RCC 7860 (cell line): Measurements from ENCODE around the gene PTMS.

Source experiments
- DNase-seq: peaks from one replicate; pipeline ENCODE4 v3.0.0-alpha.2; 2015; ENCODE audit warnings: low spot score
- FAIRE-seq: peaks from 2 replicates; lab custom pipeline; 2012; peaks lifted over from hg19 to GRCh38; lab: Jason Lieb, UNC

Gene PTMS

GRCh38 chr12:6771091-6771495 is 4.9 kb downstream of the PTMS start:
- FAIRE-seq (no peak), DNase-seq (no peak)

DNA sequence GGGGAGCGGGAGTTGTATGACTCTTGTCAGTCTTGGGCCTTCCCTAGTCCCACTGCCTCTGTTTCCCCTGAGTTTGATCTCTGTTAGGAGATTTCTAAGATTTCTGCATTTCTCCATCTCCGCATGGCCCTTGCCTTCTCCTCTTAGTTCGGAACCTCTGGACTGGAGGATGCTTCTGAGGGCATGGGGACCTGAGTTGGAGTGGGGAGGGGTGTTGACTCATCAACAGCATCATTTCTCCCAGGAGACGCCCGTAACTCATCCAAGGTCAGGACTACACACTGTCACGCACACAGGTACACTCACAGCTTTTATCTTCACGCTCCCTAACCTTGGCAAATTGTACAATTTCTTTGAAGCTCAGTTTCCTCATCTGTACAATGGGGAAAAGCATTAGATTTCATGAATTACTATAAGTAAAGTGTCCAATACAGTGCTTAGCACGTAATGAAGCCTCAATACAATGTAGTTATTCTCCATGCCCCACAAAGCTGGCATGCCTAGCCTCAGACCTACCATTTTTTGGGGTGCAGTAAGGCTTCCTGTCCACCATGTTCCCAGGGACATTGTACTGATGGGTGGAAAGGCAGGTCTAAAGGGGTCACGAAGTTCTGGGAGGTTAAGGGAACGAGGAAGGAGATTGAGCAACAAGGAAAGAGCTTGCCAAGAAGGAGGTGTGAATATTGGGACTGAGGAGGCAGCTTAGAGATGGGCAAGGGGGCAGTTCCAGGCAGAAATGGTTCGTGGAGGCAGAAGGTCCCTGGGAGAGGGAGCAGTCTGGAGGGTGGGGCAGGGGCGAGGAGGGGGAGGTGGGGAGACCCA is 5.6 kb downstream of the PTMS start:
- FAIRE-seq (no peak), DNase-seq (no peak)

DNA sequence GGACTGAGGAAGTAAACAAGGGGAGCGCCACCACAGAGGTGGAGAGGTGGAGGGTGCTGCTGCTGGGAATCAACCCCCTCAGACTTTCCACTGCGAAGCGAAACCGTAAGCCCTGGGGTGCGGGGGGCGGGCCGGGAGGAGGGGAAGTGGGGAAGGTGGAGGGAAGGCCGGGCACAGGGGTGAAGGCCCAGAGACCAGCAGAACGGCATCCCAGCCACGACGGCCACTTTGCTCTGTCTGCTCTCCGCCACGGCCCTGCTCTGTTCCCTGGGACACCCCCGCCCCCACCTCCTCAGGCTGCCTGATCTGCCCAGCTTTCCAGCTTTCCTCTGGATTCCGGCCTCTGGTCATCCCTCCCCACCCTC is 6.2 kb downstream of the PTMS start, which contains the start of gene LAG3:
Gene LAG3 (plus strand): TSS at position 190 of the 365 bp plus-strand sequence. CDS start 333 bp downstream, outside the sequence.
- DNase-seq (no peak), FAIRE-seq (no peak)

DNA sequence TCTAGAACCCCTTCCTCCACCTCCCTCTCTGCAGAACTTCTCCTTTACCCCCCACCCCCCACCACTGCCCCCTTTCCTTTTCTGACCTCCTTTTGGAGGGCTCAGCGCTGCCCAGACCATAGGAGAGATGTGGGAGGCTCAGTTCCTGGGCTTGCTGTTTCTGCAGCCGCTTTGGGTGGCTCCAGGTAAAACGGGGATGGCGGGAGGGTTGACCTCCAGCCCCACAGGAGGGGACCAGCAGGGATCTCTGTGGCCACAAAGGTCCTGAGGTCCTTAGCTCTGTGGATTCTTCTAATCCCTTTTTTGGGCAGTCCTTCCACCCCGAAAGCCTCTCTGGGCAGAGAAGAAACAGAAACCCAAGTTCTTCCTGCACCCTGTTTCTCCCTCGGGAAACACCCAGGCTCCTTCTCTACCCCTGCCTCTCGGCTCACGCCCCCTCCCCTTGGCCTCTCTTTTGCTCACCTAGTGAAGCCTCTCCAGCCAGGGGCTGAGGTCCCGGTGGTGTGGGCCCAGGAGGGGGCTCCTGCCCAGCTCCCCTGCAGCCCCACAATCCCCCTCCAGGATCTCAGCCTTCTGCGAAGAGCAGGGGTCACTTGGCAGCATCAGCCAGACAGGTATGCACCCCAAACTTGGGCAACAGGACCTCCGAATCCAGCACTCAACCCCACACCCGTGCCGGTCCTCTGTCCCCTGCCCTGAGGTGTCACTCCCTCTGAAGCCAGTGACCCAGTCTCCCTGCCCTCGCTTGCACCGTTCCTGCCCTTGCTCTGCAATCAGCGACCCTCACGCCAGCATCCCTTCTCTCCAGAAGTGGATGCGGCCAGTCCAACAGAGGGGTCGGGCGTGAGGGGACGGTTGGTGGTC is 6.8 kb downstream of the PTMS start:
- DNase-seq, result no peak
- FAIRE-seq, result no peak

DNA sequence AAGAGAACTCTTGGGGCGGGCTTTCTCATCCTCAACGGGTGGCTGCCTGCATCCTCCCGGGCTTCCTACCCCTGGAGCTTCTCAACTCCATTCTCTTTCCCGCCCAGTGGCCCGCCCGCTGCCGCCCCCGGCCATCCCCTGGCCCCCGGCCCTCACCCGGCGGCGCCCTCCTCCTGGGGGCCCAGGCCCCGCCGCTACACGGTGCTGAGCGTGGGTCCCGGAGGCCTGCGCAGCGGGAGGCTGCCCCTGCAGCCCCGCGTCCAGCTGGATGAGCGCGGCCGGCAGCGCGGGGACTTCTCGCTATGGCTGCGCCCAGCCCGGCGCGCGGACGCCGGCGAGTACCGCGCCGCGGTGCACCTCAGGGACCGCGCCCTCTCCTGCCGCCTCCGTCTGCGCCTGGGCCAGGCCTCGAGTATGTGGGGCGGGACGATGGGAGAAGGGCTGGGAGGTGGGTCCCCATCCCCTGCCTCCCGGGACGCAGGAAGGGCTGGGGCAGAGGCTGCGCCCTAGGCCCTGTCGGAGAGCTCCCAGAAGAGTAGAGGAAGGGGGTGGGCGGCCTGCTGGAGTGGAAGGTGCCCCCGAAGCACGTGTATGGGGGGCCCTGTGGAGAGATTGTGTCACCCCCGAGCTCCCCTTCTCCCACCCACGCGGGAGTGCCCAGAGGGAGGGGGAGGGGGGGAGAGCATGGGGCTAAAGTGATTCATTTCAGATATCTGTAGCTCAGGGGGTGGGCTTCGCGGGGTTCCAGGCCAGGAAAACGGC is 7.6 kb downstream of the PTMS start:
- DNase-seq (no peak), FAIRE-seq (no peak)

DNA sequence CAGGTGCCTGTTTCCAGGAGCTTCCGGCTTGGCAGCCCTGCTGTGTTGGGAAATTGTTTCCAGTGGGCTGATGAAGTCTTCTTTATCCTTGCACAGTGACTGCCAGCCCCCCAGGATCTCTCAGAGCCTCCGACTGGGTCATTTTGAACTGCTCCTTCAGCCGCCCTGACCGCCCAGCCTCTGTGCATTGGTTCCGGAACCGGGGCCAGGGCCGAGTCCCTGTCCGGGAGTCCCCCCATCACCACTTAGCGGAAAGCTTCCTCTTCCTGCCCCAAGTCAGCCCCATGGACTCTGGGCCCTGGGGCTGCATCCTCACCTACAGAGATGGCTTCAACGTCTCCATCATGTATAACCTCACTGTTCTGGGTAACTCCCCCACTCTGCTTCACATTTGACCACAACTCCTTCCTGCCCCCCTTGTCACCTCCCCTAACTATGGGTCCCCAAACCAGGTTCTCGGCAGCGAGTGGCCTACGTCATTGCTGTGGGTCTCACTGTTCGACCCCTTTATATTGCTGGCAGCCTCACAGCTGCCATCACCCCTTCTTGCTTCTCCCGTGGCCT is 8.4 kb downstream of the PTMS start:
- DNase-seq (no peak), FAIRE-seq (no peak)

- DNase-seq (no peak), FAIRE-seq (no peak)
Observed at GRCh38 chr12:6775185-6776174, 9.3 kb downstream of the PTMS start.

GRCh38 chr12:6777386-6777785 is 11.2 kb downstream of the PTMS start:
- DNase-seq (no peak), FAIRE-seq (no peak)

DNA sequence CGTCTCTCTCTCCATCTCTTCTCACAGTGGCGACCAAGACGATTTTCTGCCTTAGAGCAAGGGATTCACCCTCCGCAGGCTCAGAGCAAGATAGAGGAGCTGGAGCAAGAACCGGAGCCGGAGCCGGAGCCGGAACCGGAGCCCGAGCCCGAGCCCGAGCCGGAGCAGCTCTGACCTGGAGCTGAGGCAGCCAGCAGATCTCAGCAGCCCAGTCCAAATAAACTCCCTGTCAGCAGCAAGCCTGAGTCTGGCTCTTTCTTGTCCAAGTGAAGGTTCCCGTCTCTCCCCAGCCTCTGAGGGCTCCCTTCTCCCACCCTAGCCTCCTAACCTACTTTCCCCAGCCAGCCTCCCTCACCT is 12.0 kb downstream of the PTMS start:
- FAIRE-seq (no peak), DNase-seq (no peak)

DNA sequence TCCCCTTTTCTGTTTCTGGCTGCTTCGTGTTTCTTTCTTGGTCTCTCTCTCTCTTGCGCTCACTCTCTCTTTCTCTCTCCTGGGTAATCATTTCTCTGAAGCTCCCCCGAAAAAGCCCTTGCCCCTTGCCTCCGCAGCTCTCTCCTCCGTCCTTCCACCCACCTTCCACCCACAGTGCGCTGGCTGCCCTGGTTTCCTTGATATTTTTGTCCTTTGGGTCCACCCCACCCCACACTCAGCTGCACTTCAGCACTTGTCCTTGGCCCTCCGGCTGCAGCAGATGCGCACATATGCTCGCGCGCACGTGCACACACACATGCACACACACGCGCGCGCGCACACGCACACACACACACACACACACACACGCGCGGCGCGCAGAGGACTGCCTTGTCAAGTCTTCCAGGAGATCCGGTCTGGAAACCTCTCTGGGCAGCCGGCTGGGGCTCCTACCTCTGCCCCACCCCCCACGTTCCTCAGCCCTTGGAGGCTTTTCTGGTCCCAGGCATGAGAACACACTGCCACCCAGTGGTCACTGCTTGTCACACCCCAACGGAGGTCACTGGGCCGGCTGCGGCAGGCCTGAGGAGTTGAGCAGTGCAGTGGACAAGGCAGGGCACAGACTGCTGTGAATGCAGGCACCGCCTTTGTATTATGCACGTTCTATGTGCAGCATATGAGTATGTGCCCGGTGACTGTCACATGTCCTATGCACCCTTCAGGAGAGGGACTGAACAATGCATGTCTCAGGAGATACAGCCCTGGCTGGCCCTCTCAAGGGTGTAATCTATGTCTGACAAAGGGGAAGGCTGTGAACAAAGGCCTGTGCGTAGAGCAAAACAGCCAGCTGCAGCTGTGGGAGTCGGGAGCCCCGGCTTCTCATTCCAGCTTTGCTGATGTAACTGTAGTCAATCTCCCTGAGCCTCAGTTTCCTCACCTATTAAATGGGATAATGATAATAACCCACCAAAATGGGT is 12.7 kb downstream of the PTMS start:
- FAIRE-seq (peak; percentile 18), DNase-seq (peak; percentile 77)

DNA sequence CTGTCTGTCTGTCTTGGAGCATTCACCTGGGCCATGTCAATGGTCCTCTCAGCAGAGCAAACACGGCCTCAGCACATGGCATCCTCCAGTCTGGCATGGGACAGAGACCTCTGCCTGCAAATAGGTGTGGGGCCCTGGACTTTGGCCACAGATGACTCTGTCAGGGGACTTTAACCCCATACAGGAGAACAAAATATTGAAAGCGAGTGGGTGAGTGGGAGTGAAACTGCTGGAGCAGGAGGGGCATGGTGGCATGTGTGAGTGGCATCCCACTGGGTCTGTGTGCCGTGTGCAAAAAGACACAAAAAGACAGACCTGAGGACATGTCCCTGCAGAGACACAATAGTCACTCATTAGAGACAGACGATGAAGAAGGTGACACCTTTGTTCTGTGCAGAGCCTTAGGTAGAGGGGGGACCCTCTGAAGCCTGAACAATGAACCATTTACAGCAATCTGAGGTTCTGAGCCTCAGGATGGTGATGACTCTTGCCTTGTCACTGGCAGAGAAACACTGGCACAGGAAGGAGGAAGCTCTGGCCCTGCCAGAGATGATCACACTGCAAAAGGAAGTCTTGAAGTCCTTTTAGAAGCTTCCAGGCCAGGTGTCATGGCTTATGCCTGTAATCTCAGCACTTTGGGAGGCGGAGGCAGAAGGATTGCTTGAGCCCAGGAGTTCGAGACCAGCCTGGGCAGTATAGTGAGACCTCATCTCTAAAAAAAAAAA is 13.7 kb downstream of the PTMS start:
- DNase-seq (no peak), FAIRE-seq (no peak)

GRCh38 chr12:6780573-6780972 is 14.4 kb downstream of the PTMS start:
- no peak for FAIRE-seq
- DNase-seq, result no peak

DNA sequence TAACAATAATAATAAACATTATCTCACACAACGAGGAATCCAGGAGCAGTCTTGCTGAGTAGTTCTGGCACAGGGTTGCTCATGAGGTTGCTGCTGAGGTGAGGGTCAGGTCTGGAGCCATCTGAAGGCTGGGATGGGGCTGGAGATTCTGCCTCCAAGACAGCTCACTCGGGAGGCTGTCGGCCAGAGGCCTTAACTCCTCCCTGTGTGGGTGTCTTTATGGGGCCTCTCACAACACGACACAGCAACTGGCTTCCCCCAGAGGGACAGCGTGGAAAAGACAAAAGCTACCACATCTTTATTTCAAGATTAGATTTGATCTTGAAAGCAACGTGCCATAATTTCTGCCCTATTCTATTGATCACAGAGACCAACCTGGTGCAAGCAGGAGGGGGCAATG is 16.0 kb downstream of the PTMS start:
- no peak for DNase-seq
- FAIRE-seq, result no peak

GRCh38 chr12:6782850-6783566 is 16.8 kb downstream of the PTMS start:
- FAIRE-seq (no peak), DNase-seq (no peak)

DNA sequence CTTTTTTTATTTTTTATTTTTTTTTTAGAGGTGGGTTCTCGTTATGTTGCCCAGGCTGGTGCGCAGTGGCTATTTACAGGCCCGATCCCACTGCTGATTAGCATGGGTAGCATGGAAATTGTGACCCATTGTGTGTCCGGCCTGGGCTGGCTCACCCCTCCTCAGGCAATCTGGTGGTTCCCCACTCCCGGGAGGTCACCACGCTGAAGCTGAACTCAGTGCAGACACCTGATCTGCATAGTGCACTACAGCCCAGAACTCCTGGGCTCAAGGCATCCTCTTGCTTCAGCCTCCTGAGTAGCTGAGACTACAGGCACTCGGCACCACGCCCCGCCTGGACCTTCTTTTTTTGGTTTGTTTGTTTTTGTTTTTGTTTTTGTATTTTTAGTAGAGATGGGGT is 17.7 kb downstream of the PTMS start:
- FAIRE-seq, result no peak
- DNase-seq, result no peak

GRCh38 chr12:6784296-6784695 is 18.1 kb downstream of the PTMS start:
- FAIRE-seq, result no peak
- DNase-seq, result no peak

- FAIRE-seq (no peak), DNase-seq (no peak)
Observed at GRCh38 chr12:6784761-6785160, 18.6 kb downstream of the PTMS start.
